HUES48 (cell line): ENCODE data around the gene TAGLN2.

ENCODE experiments used
- H3K27ac ChIP-seq: one replicate; pipeline ENCODE4 v1.7.0; 2013; ENCODE audit warnings: low read depth, low read length, inconsistent platforms
- H3K27me3 ChIP-seq: 2 replicates; pipeline ENCODE4 v1.6.1; 2013; ENCODE audit warnings: mild to moderate bottlenecking, low read length; ENCODE audit not compliant: control insufficient read depth, insufficient read depth
- H3K36me3 ChIP-seq: 2 replicates; pipeline ENCODE4 v1.6.1; 2013; ENCODE audit warnings: low read length; ENCODE audit not compliant: control insufficient read depth, insufficient read depth
- H3K4me1 ChIP-seq: 2 replicates; pipeline ENCODE4 v1.6.1; 2013; ENCODE audit warnings: mild to moderate bottlenecking, low read length; ENCODE audit not compliant: control insufficient read depth, insufficient read depth
- H3K4me3 ChIP-seq: 2 replicates; pipeline ENCODE4 v1.5.1; 2013; ENCODE audit warnings: mild to moderate bottlenecking, low read depth, low read length
- H3K9ac ChIP-seq: 2 replicates; pipeline ENCODE4 v1.6.1; 2013; ENCODE audit warnings: mild to moderate bottlenecking, low read depth, low read length, moderate library complexity
- H3K9me3 ChIP-seq: 2 replicates; pipeline ENCODE4 v1.6.1; 2013; ENCODE audit warnings: low read length; ENCODE audit not compliant: control insufficient read depth, insufficient read depth

Gene TAGLN2

DNA sequence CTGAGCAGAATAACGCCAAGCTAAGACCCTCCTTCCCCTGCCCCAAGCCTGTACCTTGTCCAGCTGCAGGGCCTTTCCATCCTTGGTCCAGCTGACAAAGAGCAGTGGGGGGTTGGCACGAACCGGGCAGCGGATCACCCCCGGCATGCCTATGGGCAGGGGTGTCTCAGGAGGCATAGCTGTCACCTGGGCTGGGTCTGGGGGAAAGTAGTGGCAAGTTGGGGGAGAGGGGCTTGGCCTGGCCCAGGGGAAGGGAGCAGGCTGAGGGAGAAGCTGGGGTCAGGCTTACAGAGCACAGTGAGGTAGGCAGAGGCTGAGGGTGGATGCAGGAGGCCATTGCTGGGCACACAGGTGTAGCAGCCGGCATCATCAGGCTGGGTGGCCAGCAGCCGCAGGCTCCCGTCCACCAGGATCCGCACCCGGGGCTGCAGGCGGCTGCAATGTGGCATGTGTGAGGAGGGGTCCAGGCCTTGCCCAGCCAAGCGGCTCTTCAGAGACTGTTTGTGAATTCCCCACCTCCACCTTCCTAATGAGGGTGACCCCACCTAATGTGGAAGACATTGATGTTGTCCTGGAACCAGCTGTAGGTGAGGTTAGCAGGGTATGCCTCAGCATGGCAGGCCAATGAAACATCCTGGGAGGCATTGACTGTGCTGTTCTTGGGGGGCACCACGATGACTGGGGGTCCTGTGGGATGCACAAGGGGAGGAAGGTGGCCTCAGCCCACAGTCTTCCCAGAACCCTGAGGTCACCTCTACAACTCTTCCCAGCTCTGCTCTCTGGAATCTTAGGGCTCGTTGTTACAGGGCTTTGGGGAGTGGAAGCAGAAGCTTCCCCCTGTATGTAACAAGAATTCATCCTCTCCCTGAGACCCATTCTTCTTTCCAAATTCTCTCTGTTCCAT, 9.1 kb upstream of the TAGLN2 start:
- H3K9ac ChIP-seq = no peak overlapping the region
- H3K36me3 ChIP-seq = peaks cover 31% of the 10 kb centered on the region; the same call in 1 of the 2 replicates
- no peak overlapping the region for H3K4me3 ChIP-seq
- no peaks in the 10 kb centered on the region for H3K9me3 ChIP-seq
- no peaks in the 10 kb centered on the region for H3K27me3 ChIP-seq
- no peak overlapping the region for H3K27ac ChIP-seq
- peaks cover 12% of the 10 kb centered on the region for H3K4me1 ChIP-seq

DNA sequence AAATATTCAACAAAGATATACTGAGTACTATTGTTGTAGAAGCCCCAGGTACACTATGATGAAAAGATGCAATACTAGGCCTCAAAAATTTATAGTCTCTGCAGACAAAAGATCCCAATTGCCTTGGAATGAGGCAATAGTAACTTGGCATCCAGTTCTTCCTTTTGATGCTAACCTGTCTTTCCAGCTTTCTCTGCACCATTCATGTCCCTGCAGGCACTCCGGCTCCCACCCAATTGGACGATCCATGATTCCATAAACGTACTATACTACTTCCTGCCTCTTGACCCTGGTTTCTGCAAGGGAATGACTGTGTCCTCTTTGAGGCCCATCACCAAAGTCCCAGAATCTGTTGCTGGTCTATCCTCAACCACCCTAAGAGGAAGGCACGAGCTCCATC, 8.0 kb upstream of the TAGLN2 start:
- Histone ChIP-seq H3K9ac (no peak overlapping the region), H3K27me3 (no peaks in the 10 kb centered on the region), H3K9me3 (no peaks in the 10 kb centered on the region), H3K27ac (no peak overlapping the region), H3K4me3 (no peak overlapping the region), H3K4me1 (peaks cover 12% of the 10 kb centered on the region), H3K36me3 (peaks cover 39% of the 10 kb centered on the region)

DNA sequence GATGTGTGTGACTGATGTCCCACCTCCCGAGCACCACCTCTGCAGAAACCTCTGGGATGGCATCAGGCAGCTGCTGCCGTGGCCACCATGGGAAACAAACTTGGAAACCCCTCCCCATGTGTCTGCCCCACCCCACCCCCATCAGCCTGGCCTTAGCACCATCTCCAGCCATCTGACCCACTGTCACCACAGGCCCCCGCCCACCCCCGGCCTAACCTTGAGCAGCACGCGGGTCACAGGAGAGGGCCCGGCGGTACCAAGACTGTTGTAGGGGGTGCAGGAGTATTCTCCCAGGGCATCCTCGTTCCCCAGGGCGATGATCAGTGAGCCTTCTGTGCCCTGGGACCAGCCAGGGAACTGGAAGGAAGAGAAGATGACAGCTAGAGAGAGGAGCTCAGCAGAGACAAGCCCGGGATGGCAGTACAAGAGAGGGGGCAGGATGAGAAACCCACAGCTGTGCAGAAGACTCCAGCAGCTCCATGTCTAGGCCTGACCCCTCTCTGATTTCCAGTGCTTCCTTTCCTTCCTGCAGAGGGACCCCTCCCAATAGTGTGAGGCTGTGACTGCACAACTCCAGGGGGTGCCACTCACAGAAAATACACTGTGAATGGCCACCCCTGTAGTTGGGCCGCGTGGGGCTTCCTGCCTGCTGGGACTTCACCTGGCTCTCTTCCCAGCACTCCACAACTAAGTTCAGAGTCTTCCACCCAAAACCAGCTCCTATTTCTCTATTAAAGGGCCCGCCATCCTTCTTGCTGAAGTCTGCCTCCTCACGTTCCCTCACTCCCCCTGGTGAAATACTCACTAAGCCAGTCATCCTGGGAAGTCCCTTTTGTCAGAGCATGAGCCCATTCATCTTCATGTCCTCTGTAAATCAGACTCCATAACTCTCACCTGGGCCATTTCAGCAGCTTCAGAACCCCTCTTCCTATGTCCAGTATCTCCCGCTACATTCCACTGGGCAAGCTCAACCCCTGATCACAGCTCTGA, 7.3 kb upstream of the TAGLN2 start:
- Histone ChIP-seq H3K4me1 (peaks cover 11% of the 10 kb centered on the region), H3K9me3 (no peaks in the 10 kb centered on the region), H3K36me3 (peaks cover 46% of the 10 kb centered on the region), H3K4me3 (no peak overlapping the region), H3K9ac (no peak overlapping the region), H3K27ac (no peak overlapping the region), H3K27me3 (no peaks in the 10 kb centered on the region)

DNA sequence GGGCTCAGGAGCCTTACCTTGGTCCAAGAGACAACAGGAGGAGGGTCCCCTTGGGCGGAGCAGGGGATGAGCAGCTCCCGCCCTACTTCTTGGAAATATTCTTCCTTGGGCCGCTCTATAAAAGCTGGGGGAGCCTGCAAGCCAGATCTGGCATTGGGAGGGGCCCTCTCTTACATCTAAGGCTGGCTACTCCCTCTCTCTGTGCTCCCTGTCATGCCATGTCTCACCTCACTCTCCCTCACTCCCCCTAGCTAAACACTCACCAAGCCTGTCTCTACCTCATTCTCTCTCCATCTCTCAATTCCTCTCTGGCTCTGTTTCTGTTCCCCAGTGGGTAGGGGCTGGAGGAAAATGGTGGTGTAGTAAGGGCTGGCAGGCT, 6.5 kb upstream of the TAGLN2 start:
- Histone ChIP-seq H3K36me3 (peaks cover 54% of the 10 kb centered on the region), H3K4me1 (peaks cover 3% of the 10 kb centered on the region), H3K9me3 (no peaks in the 10 kb centered on the region), H3K27ac (no peak overlapping the region), H3K27me3 (no peaks in the 10 kb centered on the region), H3K4me3 (no peak overlapping the region), H3K9ac (no peak overlapping the region)

DNA sequence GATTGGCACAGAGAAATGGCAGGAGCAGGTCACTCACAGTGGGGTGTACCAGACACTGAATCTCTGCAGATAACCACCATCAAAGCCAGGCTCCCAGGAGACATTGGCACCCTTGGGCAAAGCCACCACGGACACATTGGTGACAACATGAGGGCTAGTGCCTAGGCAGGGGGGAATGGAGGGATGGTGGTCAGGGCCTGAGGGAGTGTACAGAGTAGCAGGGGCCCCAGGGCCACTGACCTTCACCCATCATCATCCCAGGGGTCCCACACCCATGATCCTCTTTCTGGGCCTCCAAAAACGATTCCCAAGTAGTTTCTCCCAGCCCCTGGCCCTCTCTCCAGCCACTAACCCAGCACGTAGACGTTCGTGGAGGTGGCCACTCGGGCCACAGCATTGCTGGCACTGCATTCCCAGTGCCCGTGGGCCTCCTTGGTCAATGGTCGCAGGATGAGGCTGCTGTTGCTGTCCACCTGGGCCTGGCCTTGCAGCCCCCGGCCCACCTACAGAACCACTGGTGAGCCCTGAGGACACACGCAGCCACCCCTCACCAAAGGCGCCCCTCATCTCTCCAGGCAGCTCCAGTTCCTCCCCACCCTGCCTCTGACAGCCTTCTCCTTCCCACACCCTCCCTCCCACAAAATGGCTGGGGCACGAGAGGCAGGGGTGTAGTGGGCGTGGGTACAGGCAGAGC, 5.9 kb upstream of the TAGLN2 start:
- H3K27ac ChIP-seq = no peak overlapping the region
- H3K4me3 ChIP-seq = no peak overlapping the region
- peaks cover 60% of the 10 kb centered on the region for H3K36me3 ChIP-seq
- H3K27me3 ChIP-seq = no peaks in the 10 kb centered on the region
- no peak overlapping the region for H3K9ac ChIP-seq
- no peaks in the 10 kb centered on the region; the same call in 1 of the 2 replicates for H3K4me1 ChIP-seq
- no peaks in the 10 kb centered on the region for H3K9me3 ChIP-seq

DNA sequence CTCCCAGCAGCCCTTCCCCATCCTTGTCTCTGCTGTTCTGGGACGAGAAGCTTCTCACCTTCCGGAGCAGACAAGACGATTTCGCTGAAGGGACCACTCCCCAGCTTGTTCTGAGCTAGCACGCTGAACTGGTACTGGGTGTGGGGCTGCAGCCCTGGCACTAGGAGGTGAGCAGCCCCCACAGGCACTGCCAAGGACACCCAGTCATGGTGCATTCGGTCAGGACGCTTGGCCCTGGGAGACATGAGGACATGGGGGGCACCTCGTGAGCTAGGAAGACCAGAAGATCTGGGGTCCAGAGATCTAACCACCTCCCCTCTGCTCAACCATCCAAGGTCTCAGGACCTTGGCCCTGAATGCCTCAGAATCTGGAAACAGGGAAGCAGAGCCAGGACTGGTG, 5.3 kb upstream of the TAGLN2 start:
- H3K36me3 ChIP-seq = peaks cover 60% of the 10 kb centered on the region

DNA sequence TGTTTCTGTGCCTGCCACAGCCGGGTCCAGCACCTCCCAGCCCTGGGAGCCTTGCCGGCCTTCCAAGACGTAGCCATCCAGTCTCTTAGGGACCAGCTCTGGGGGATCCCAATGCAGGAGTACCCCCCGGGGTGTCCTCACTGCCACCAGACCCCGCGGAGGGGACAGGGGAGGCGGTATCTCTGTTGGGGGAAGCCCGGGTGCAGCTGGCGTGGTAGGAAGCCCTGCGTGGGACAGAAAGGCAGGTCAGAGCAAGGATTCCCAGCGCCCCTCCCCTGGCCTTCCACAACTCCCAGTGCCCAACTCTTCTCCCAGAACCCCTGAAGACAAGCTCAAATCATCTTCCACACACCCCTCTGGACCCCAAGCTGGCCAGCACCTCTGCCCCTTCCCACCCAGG, 4.9 kb upstream of the TAGLN2 start:
- no peak overlapping the region for H3K9ac ChIP-seq
- no peak overlapping the region for H3K27ac ChIP-seq
- H3K9me3 ChIP-seq = no peaks in the 10 kb centered on the region
- no peak overlapping the region for H3K4me3 ChIP-seq
- H3K36me3 ChIP-seq = peaks cover 57% of the 10 kb centered on the region
- H3K27me3 ChIP-seq = no peaks in the 10 kb centered on the region
- peaks cover 6% of the 10 kb centered on the region; the same call in 1 of the 2 replicates for H3K4me1 ChIP-seq

More for the DNA sequence above, 5.3 kb upstream of the TAGLN2 start:
- no peak overlapping the region for H3K9ac ChIP-seq
- peaks cover 4% of the 10 kb centered on the region; the same call in 1 of the 2 replicates for H3K4me1 ChIP-seq
- H3K27ac ChIP-seq = no peak overlapping the region
- no peak overlapping the region for H3K4me3 ChIP-seq
- H3K9me3 ChIP-seq = no peaks in the 10 kb centered on the region
- no peaks in the 10 kb centered on the region for H3K27me3 ChIP-seq

DNA sequence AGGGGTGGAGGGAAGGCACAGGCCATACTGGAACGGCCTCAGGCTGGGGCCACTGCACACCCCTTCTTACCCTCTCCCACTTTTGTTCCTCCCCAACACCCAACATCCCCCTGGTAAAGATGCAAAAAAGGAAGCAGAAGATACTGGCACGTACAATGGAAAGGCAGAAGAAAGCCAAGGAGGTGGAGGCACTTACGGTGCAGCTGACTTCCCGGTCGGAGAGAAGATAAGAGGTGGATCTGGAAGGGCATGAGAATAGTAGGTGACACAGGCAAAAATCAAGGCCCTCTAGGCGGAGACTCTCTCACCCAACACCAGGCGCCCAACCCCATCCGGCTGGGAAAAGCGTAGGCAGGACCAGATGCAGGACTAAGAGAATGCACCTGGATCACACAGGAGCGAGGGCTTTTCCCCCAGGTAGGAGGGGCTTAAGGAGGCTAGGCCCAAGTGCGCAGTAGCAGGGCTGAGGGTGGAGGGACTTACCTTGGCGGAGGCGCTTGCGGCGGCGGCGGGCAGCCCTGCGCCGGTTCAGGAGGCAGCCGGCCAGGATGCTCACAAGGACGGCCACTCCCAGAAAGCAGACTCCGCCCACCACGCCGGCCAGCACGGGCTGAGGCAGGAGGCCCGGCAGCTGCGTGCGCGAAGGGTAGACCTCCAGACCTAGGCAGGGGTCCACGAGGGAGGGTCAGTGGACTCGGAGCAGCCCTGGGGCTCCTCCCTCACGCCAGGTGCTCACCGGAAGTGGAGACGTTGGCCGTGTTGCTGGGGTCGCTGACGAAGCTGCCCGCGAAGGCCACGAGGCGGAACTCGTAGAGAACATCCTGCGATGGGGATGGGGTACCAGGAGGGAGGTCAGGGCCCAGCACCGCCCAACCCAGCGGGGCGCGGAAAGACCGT, 4.1 kb upstream of the TAGLN2 start:
- peaks cover 49% of the 10 kb centered on the region for H3K36me3 ChIP-seq
- no peak overlapping the region for H3K9ac ChIP-seq
- no peak overlapping the region for H3K4me3 ChIP-seq
- H3K4me1 ChIP-seq = peaks cover 6% of the 10 kb centered on the region; the same call in 1 of the 2 replicates
- no peak overlapping the region for H3K27ac ChIP-seq
- no peaks in the 10 kb centered on the region for H3K9me3 ChIP-seq
- H3K27me3 ChIP-seq = peaks cover 8% of the 10 kb centered on the region

DNA sequence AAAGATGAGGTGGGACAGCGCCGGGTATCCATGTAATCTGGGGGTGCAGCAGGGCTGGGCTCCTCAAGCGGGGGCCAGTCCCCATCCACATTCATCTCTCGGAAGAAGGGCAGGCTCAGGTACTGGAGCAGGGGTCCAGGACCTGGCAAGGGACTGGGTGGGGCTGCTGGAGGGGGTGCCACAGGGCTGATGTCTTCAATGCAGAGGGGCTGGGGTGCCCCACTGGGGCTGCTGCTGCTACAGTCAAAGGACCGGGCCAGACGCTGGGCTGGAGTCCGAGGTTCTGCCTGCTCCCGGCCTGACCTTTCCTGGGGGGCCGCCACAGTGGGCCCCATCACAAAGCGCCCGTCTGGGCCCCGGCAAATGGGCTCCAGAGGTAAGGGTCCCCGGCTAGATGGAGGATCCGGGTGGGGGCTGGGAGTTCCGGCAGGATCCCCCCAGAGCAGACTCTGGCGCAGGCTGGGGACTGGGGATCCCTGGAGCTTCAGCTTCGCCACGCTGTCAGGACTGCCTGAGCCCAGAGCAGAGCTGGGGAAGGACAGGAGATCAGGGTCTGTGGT, 3.3 kb upstream of the TAGLN2 start:
- no peak overlapping the region for H3K27ac ChIP-seq
- H3K9me3 ChIP-seq = no peaks in the 10 kb centered on the region
- H3K36me3 ChIP-seq = peaks cover 44% of the 10 kb centered on the region
- peaks cover 10% of the 10 kb centered on the region for H3K4me1 ChIP-seq
- peaks cover 16% of the 10 kb centered on the region for H3K27me3 ChIP-seq
- H3K4me3 ChIP-seq = no peak overlapping the region
- no peak overlapping the region for H3K9ac ChIP-seq
